ENCODE data around the gene VASH1.

VASH1 gene

DNA sequence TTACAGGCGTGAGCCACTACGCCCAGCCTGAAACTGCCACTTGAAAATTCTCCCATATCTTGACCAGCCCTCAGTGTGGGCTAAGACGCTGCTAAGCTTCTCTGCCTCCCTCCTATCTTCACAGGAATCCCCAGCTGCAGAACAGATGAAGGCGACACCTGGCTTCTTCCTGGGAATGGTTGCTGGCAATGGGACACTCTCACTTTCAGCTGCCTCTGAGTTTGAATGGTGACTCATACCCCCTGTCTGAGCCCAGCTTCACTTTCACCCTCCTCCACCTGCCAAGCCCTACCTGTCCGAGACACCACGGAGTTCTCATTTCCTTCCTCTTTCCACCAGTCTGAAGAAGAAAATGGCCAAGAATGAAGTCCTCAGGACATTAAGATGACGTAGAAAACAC, 18.3 kb upstream of the VASH1 start:
- TF ChIP-seq CREB1 (IDR thresholded peaks at IDR 0.05; ENCODE audit: low read depth) (no peak), EP300 (IDR thresholded peaks at IDR 0.05; ENCODE audit: borderline replicate concordance) (no peak), ZBTB7A (IDR thresholded peaks at IDR 0.05; ENCODE audit: low read depth) (no peak), YY1 (IDR thresholded peaks at IDR 0.05; ENCODE audit: low read depth) (no peak), CEBPB (IDR thresholded peaks at IDR 0.05) (no peak), TCF12 (IDR thresholded peaks at IDR 0.05; ENCODE audit: low read depth) (no peak), RAD21 (IDR thresholded peaks at IDR 0.05; ENCODE audit: low read depth) (no peak), TAF1 (IDR thresholded peaks at IDR 0.05; ENCODE audit: low read depth) (no peak)

- TF ChIP-seq FOXM1 (IDR thresholded peaks at IDR 0.05; ENCODE audit: borderline replicate concordance, low read depth) (no peak), RAD21 (IDR thresholded peaks at IDR 0.05; ENCODE audit: low read depth) (no peak), YY1 (IDR thresholded peaks at IDR 0.05; ENCODE audit: low read depth) (no peak), REST (IDR thresholded peaks at IDR 0.05; ENCODE audit: low read depth) (no peak), EGR1 (IDR thresholded peaks at IDR 0.05) (no peak), CEBPB (IDR thresholded peaks at IDR 0.05) (no peak), CREB1 (IDR thresholded peaks at IDR 0.05; ENCODE audit: low read depth) (no peak), TEAD4 (IDR thresholded peaks at IDR 0.05) (no peak), USF1 (IDR thresholded peaks at IDR 0.05) (no peak), ZBTB7A (IDR thresholded peaks at IDR 0.05; ENCODE audit: low read depth) (no peak), EP300 (IDR thresholded peaks at IDR 0.05; ENCODE audit: borderline replicate concordance) (no peak), NFIC (IDR thresholded peaks at IDR 0.05) (no peak), TCF12 (IDR thresholded peaks at IDR 0.05; ENCODE audit: low read depth) (no peak), TAF1 (IDR thresholded peaks at IDR 0.05; ENCODE audit: low read depth) (no peak)
- TF ChIP-seq, protein P1, sequence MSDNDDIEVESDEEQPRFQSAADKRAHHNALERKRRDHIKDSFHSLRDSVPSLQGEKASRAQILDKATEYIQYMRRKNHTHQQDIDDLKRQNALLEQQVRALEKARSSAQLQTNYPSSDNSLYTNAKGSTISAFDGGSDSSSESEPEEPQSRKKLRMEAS (IDR thresholded peaks at IDR 0.05) = no peak
Observed at GRCh38 chr14:76752744-76753143, 8.5 kb upstream of the VASH1 start.

DNA sequence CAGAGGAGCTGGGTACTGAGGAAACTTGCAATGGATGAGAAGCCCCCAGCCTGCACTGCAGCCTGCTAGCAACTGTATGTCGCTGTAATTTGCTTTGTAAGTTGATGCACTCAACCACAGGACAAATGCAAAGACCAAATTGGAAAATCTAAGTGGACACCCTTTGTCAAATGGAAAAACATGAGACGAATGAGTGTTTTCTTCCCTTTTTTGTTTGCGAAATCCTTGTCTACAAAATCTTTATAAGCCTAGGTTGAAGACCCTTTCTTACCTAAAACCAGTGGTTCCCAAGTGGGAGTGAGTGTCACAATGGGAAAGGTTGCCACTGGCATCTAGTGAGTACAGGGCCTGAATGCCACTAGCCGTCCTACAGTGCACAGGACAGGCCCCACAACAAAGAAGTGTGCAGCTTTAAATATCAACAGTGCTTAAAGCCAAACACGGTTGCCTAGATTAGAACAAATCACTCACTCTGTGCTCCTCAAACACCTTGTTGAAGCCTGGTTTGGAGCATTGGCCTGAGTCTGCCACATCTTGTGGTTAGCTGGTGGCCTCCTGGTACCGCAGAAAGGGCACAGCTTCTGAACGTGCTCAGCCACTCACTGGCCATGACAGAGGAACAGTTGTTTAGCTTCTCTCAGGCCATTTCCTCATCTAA, 7.6 kb upstream of the VASH1 start:
- TF ChIP-seq TCF12 (IDR thresholded peaks at IDR 0.05; ENCODE audit: low read depth) = no peak
- TF ChIP-seq EGR1 (IDR thresholded peaks at IDR 0.05) = no peak
- no peak for TF ChIP-seq EP300 (IDR thresholded peaks at IDR 0.05; ENCODE audit: borderline replicate concordance)
- TF ChIP-seq CREB1 (IDR thresholded peaks at IDR 0.05; ENCODE audit: low read depth) = no peak
- TF ChIP-seq ZBTB7A (IDR thresholded peaks at IDR 0.05; ENCODE audit: low read depth) = no peak
- no peak for TF ChIP-seq YY1 (IDR thresholded peaks at IDR 0.05; ENCODE audit: low read depth)
- TF ChIP-seq, protein P1 (IDR thresholded peaks at IDR 0.05) = no peak
- TF ChIP-seq RAD21 (IDR thresholded peaks at IDR 0.05; ENCODE audit: low read depth) = no peak
- no peak for TF ChIP-seq FOXM1 (IDR thresholded peaks at IDR 0.05; ENCODE audit: borderline replicate concordance, low read depth)
- TF ChIP-seq NFIC (IDR thresholded peaks at IDR 0.05) = no peak
- TF ChIP-seq CEBPB (IDR thresholded peaks at IDR 0.05) = no peak
- TF ChIP-seq TAF1 (IDR thresholded peaks at IDR 0.05; ENCODE audit: low read depth) = no peak
- TF ChIP-seq USF1 (IDR thresholded peaks at IDR 0.05) = no peak
- no peak for TF ChIP-seq REST (IDR thresholded peaks at IDR 0.05; ENCODE audit: low read depth)
- no peak for TF ChIP-seq TEAD4 (IDR thresholded peaks at IDR 0.05)

- TF ChIP-seq RAD21 (IDR thresholded peaks at IDR 0.05; ENCODE audit: low read depth) = no peak
- no peak for TF ChIP-seq NFIC (IDR thresholded peaks at IDR 0.05)
- no peak for TF ChIP-seq CREB1 (IDR thresholded peaks at IDR 0.05; ENCODE audit: low read depth)
- TF ChIP-seq ZBTB7A (IDR thresholded peaks at IDR 0.05; ENCODE audit: low read depth) = no peak
- TF ChIP-seq EP300 (IDR thresholded peaks at IDR 0.05; ENCODE audit: borderline replicate concordance) = no peak
- TF ChIP-seq EGR1 (IDR thresholded peaks at IDR 0.05) = no peak
- no peak for TF ChIP-seq TAF1 (IDR thresholded peaks at IDR 0.05; ENCODE audit: low read depth)
- no peak for TF ChIP-seq FOXM1 (IDR thresholded peaks at IDR 0.05; ENCODE audit: borderline replicate concordance, low read depth)
- TF ChIP-seq YY1 (IDR thresholded peaks at IDR 0.05; ENCODE audit: low read depth) = no peak
- TF ChIP-seq REST (IDR thresholded peaks at IDR 0.05; ENCODE audit: low read depth) = no peak
- no peak for TF ChIP-seq USF1 (IDR thresholded peaks at IDR 0.05)
- TF ChIP-seq, protein P1 (IDR thresholded peaks at IDR 0.05) = no peak
- TF ChIP-seq CEBPB (IDR thresholded peaks at IDR 0.05) = no peak
- no peak for TF ChIP-seq TEAD4 (IDR thresholded peaks at IDR 0.05)
- no peak for TF ChIP-seq TCF12 (IDR thresholded peaks at IDR 0.05; ENCODE audit: low read depth)
Observed at GRCh38 chr14:76754586-76754985, 6.7 kb upstream of the VASH1 start.
